HL-60/S4 treated with retinoic acid at 250 ng/mL for 4 days and 3 days (cell line): ENCODE data around the gene DYNC1LI2.

Experiments used
- in situ Hi-C: fragments of 300-500 bp; cut with MboI; formaldehyde crosslinking; loops from 2 replicates; pipeline ENCODE4 v1.7.0; 2022; ENCODE audit warnings: low sequenced_read_pairs

Gene DYNC1LI2

DNA sequence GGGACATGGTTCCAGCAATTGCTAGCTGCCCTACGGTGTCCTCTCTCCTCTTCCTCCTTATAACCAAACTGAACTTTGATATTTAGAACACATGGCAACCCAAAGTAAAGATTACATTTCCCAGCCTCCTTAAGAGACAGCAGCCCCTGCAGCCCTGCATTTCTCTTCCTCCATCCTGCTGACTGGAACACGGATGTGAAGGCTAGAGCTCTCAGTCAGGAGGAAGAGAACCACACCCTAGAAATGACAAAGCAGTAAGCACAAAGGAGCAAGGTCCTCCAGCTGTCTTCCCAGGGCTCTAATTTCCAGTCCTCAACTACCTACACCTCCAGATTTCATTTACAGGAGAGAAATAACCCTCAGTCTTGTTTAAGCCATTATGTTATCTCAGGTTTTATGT lies 10.9 kb downstream of the DYNC1LI2 start:
- in situ Hi-C loops = no loop called here

DNA sequence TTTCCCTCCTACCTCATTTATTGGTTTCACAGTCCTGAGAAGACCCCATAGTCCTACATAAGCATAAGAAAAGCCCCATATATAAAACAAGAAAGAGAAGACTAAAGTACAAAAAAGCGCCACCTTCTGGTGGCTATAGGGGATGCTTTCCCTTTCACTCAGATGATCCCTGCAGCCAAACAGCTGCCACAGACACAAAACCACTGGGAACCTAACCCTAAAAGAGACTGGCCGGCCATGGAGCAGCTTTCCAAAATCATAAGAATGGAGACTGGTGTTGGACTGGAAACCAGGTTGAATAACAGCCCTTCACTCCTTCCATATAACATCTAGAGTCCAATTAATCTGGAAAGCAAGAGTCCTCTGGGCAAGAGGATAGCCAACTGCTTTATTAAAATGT lies 11.4 kb downstream of the DYNC1LI2 start:
- in situ Hi-C loops = no loop called here

DNA sequence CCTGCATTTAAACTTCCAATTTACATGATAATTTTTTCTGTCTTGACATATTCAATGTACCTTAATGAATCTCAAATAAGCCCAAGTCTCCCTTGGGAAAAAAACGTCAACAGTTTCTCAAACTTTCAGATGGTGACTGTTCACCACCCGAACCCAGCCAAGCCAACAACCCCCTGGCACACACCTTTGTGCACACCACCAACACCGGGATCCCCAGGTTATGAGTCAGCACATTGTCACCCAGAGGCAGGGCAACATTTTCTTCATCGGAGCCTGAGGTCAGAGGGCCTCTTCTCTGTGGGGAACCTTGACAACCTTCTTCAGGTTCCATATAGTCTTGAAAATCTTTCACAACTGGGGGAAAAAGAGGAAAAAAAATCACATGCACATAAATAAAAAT lies 15.5 kb downstream of the DYNC1LI2 start:
- in situ Hi-C loops = no loop called here

DNA sequence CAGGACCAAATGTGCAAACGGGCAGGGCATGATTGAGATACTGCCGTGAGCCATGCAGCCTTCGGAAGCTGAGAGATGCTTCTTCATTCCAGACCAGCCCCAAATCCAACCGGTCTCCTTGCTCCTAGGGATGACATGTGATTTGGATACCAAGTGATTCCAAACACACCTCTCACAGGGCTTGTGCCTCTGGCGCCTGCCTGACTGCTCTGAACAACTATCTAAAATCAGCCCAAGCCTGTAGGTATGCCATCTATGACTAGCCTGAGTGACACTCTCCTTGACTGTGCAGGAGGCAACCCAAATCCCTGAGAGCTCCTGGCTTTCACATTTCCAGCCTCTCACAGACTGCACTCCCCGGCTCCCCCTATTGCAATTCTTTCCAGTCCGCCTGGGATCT lies 20.3 kb downstream of the DYNC1LI2 start:
- in situ Hi-C loops = no loop called here

DNA sequence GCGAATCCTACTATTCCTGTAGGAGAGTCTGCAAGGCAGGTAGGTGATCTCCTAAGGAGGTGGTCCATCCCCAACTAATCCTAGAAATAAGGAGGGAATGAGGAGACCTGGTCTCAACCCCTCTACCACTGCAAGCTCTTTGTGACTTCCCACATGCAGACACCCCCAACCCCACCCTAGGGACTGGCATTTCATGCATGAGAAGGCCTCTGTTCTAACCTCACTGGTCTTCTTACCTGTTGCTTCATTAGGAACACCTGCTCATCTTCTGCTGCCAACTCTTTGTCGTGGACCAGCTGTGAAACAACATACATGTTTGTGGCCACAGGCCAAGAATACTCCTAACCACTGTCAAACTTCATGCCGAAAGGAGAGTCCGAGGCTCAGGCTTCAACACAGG lies 22.6 kb downstream of the DYNC1LI2 start:
- in situ Hi-C loops = no loop called here

DNA sequence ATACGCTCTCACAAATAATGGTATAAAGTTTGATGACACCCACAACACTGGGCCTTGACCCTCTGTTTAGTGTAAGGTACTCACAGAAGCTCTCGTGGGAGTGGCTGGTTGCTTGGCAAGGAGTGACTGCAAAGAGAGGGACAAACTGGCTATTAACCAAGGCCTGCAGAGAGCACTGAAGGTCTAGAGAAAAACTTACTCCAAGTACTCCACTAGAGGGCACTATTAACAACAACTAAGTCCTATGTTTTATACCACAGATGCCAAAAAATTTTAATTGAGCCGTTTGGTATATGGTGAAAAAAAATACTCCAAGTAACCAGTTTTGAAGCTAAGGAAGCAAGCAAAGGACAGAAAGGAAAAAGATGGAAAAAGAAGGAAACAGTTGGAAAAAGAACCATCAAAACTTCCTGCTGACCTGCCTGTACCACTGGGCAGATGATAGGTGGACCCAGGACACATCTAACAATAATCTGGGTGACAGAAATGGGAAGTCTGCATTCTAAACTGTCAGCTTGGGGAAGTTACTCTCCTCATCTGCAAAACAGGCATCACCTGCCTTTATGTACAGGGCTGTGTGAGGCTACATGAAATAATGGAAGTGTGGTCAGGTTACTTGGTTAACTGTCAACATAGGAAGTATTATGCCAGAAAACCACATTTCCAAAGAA lies 23.2 kb downstream of the DYNC1LI2 start:
- in situ Hi-C loops = no loop called here

DNA sequence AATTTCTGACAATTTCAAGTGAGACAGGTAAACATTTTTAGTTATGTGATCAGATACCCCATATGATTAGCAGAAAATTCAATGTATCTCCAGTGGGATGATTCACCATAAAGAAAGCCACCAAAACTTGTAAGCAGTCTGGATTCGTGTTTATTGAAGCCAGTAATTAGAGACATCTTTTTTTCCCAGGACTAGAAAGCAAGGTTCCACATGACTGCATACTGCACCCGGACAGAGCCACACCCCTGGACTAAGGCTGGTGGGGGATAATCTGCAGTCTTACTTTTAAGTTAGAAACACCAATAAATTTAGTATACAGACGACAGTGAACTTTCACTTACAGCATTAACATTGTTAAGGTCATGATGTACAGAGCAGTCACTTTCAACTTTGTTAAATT lies 30.6 kb downstream of the DYNC1LI2 start:
- in situ Hi-C loops = no loop called here

DNA sequence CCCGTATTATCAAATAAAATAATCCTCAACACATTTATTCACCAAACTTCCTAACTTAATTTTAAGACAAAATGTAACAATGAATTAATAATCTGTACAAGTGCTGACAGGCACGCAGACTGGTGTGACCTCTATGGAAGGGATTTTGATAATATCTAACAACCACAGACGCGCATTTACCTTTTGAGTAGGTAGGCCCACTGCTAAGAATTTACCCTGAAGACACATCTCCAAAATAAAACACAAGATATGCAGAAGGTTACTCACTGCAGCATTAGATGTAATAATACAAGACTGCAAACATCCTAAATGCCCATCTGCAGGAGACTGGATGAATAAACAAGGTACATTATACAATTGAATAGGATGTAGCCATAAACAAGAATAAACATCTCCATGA lies 32.2 kb downstream of the DYNC1LI2 start:
- in situ Hi-C loops = no loop called here

DNA sequence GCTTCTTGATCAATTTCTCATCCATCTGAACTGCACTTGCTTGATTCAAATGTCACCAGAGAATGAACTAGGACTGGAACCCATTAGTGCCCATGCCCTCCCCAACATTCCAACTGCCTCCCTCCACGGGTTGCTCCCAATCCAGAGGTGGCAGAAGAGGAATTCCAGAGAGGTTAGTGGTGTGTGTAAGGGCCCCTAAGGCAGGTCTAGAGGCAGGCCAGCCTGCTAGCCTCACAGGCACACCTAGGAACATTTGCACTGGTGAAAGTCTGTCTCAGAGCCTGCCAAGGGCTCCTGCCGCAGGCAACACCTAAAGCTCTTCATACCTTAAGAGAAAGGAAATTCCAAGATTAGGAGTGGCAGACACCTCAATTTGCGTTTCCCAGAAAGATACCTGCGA lies 33.6 kb downstream of the DYNC1LI2 start:
- in situ Hi-C loops = no loop called here

DNA sequence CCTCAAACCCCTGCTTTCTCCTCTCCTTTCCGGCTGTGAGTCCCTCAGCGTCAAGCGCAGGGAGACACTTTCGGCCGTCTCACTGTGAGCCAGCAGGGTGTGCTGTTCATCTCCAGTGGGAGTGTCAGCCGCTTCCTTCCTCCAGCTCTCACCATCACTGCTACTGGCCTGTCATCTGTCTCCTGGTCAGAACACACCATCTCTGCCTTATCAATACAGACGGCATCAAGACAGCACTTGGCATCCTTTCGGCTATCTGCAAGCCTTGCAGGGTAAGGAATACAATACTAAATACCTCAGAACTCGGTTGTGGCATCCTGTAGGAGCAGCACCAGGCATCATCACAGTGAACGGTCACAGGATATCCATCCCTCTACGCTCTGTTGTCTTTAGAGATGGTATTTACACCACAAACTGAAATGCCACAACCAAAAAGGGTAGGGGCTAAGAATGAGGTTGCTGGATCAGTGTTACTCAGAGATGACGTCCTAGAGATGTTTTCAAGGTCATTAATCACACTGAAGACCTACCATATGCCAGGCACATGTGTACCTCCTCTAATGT lies 34.2 kb downstream of the DYNC1LI2 start:
- in situ Hi-C loops = no loop called here

DNA sequence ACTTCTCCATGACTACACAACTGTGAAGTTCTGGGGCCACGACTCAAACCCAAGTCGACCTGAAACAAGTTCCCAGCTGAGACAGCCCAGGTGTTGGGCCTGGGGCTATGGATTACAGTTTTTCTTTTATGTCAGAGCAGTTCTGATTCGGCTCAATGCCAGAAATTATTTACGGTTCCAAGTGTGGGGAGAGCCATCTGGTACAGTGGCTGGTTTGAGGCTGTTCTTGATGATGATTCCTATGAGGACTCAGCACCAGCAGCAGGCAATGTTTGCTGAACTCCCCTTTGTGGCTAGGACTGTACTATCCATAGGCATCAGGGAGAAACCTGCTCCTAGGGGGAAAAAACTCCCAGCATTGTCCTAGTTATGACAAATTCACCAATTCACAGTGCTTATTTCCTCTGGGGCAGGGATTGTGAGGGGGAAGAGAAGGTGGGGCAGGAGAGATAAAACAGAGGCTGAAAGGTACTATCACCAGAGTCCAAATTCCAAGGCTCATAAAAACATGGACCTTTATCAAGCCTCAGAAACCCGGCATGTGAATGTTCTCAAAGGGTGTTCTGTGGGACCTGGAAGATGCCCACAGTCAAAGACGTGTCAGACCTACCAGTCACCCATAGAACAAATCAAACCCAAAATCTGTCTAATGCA lies 36.6 kb downstream of the DYNC1LI2 start:
- in situ Hi-C loops = no loop called here

DNA sequence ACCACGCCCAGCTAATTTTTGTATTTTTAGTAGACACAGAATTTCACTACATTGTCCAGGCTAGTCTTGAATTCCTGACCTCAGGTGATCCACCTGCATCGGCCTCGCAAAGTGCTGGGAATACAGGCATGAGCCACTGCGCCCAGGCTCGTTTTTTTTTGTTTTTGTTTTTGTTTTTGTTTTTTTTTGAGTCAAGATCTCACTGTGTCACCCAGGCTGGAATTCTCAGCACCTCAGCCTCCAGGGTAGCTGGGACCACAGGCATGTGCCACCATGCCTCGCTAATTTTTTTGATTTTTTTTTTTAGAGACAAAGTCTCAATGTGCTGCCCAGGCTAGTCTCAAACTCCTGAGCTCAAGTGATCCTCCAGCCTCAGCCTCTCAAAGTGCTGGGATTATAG lies 37.3 kb downstream of the DYNC1LI2 start:
- in situ Hi-C loops = no loop called here

DNA sequence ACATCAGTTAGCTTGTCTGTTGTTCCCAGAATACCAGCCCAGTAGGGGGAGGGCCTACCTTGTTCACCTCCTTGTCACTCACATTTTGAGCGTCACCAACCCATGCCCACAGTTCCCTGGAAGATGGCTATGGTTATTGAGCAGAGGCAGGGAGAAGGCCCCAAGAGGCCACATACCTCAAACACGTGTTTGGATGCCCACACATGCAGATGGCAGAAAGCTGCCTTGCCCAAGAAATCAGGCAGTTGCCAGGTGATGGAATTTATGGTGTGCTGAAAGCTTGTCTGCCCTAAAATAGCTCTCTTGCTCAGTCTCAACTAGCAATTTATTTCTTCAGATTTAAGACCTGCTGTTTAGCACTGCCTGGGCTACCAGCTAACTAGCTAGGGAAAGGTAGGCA lies 38.3 kb downstream of the DYNC1LI2 start:
- in situ Hi-C loops = no loop called here

DNA sequence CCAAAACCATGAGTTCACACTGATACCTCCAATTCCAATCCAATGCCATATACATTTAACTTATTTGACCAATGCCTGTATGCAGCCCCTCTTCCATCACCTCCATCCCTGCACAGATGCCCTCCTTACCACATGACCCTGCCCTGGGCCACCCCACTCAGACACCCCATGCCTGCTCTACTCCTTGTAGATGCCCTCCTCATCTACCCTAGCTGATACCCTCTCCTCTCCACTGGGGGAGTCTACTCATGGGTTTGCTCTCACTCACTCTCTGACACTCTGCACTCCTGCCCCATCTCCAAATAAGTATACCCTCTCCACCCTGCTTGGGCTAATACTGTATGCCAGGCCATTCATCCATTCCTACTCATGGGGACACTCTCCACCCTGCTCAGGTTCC lies 38.9 kb downstream of the DYNC1LI2 start:
- in situ Hi-C loops = no loop called here

DNA sequence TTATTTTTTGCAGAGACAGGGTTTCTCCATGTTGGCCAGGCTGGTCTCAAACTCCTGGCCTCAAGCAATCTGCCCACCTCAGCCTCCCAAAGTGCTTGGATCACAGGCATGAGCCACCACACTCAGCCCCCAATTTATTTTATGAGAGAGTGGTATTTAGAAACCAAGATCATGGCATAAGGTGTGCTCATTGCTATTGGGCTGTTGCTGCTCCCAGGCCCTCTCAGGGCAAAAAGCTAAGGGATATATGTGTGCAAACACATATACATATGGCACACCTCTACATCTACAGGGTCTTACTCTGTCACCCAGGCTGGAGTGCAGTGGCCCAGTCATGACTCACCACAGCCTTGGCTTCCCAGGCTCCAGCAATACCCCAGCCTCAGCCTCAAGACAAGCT lies 39.8 kb downstream of the DYNC1LI2 start:
- in situ Hi-C loops = no loop called here

DNA sequence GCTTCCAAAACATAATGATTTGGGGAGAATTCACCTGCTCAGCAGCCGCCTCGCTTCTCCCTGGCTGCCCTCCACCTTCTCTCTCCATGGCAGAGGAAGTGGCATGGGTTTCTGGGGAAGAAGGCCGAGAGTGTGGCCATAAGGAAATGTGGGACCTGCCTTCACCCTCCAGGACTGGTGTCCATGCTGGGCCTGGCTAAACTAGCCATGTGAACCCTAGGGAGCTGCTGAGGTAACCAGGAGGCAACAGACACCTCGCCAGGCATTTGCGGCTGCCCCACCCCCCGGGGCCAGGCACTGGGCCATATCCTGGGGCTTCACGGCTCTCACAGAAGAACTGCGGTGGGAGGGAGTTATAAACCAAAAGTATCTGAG lies 44.9 kb downstream of the DYNC1LI2 start:
- in situ Hi-C loops = no loop called here

DNA sequence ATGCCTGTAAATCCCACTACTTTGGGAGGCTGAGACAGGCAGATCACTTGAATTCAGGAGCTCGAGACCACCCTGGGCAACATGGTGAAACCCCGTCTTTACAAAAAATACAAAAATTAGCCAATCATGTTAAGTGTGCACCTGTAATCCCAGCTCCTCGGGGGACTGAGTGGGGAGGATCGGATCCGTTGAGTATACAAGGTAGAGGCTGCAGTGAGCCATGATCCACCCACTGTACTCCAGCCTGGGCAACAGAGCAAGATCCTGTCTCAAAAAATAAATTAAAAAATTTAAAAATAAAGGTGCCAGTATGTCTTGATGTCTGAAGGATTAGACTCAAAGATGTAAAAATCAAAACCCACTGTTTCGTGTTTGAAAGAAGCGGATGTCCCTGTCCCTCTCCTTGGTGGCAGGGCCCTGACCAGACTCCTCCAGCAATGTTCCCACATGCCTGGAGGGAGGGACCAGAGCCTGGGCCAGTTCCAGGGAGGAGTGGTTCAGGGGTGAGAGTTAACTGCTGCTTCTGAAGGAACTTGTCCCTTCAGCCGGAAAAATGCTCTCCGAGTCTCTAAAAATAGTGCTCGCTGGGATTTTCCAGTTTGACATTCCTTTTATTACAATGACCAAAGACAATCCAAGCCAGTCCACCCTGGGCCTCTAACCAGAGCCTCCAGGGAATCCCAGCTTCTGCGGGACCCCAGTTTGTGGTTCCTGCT lies 45.5 kb downstream of the DYNC1LI2 start:
- in situ Hi-C loops = no loop called here

DNA sequence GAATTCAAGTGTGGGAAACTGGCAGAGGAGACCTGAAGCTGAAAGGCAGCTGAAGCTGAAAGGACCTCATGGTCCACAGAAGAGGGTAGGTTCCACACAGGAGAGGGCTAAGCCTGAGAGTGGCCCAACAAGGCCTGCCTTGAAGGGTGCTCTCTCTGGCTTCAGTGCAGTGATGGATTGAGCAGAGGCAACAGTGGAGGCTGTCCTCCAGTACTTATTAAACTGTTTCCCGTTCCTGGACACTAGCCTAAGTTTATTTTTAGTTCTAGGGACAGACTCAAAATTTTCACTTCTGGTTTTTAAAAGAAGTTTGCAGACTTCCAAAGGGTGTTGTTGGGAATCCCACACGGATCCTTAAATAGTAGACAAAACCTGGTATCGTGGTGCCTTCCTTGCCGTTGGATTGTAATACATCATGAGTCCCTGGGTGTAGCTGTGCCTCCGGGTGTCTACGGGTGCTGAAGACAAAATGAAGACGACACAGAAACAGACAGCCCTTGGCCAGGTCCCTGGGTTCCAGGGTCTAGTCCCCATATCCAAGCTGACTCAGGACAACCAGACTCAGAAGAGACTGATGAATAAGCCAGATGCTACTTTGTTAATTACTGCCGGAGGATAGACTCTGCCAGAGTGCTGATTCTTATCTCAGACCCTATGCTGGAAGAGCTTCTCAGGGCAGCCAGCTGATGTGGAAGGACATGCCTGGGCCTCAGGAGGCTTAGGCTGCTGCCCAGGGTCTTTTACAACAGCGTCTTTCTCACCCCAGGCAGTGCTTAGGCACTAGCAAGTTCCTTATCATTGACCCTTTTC lies 47.8 kb downstream of the DYNC1LI2 start:
- in situ Hi-C loops = no loop called here

DNA sequence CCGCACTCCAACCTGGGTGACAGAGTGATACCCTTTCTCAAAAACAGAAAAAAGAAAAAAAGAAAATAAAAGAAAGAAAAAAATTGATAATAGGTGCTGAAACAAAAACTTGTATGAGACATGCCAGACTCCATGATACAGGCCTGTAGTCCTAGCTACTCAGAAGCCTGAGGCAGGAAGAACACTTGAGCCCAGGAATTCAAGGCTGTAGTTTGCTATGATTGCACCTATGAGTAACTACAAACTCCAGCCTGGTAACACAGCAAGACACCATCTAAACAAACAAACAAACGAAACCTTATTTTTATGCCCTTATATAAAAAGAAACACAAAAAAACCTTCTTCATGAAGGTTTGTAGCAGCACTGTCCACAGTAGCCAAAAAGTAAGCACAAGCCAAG lies 49.9 kb downstream of the DYNC1LI2 start:
- in situ Hi-C loops = no loop called here

DNA sequence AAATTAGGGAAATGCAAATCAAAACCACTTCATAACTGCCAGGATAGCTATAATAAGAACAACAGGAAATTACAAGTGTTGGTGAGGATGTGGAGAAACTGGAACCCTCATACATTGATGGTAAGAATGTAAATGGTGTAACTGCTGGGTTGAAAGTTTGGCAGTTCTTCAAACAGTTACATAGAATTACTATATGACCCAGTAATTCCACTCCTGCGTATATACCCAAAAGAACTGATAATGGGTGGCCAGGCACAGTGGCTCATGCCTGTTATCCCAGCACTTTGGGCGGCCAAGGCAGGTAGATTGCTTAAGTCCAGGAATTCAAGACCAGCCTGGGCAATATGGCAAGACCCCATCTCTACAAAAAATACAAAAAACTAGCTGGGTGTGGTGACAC lies 50.4 kb downstream of the DYNC1LI2 start:
- in situ Hi-C loops = no loop called here

DNA sequence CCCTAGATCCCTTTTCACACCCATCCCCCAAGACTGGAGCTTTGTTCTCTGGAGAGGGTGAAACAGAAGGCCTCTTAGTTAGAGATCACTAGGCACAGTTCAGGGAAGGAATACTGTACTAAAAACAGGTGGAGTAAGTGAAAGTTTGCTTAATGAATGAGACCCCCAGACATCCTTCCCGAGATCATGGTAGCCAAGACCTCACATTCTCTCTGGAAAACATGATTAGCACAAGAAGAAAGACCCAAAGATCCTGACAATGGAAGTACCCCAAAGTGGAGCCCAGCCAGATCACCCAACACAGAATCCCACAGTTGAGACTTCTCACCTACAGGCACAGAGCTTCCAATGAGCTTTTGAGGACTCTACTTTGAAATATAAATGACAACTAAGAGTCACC lies 51.5 kb downstream of the DYNC1LI2 start:
- in situ Hi-C loops = no loop called here
